Effector memory CD4-positive, alpha-beta T cell (primary cell): ENCODE results near the gene MOCS3.
A peak's percentile ranks its signal among the peaks of the same experiment; 100 is the strongest.

Source experiments
- DNase-seq, 3 donors: peaks; one replicate each; pipeline ENCODE4 v3.0.0-alpha.2; 2020
- H3K27ac ChIP-seq: 2 replicates; pipeline ENCODE4 v1.7.0; 2013; ENCODE audit warnings: mild to moderate bottlenecking, low read length, moderate library complexity; ENCODE audit not compliant: insufficient read depth, poor library complexity, severe bottlenecking
- H3K27me3 ChIP-seq: replicated peaks from 2 replicates; pipeline ENCODE4 v1.7.0; 2013; ENCODE audit warnings: mild to moderate bottlenecking, low read length; ENCODE audit not compliant: insufficient read depth, control insufficient read depth, poor library complexity, severe bottlenecking
- H3K36me3 ChIP-seq: 2 replicates; pipeline ENCODE4 v1.7.0; 2013; ENCODE audit warnings: mild to moderate bottlenecking, low read length, moderate library complexity; ENCODE audit not compliant: control insufficient read depth, insufficient read depth
- H3K4me1 ChIP-seq: 2 replicates; pipeline ENCODE4 v1.7.0; 2013; ENCODE audit warnings: low read length, mild to moderate bottlenecking; ENCODE audit not compliant: control insufficient read depth, insufficient read depth, poor library complexity, severe bottlenecking
- H3K4me3 ChIP-seq: 2 replicates; pipeline ENCODE4 v1.7.0; 2013; ENCODE audit warnings: low read length, low read depth, mild to moderate bottlenecking; ENCODE audit not compliant: insufficient read depth, poor library complexity, severe bottlenecking
- H3K9me3 ChIP-seq: 2 replicates; pipeline ENCODE4 v1.7.0; 2013; ENCODE audit warnings: mild to moderate bottlenecking, low read length, moderate library complexity; ENCODE audit not compliant: control insufficient read depth

The MOCS3 gene

DNA sequence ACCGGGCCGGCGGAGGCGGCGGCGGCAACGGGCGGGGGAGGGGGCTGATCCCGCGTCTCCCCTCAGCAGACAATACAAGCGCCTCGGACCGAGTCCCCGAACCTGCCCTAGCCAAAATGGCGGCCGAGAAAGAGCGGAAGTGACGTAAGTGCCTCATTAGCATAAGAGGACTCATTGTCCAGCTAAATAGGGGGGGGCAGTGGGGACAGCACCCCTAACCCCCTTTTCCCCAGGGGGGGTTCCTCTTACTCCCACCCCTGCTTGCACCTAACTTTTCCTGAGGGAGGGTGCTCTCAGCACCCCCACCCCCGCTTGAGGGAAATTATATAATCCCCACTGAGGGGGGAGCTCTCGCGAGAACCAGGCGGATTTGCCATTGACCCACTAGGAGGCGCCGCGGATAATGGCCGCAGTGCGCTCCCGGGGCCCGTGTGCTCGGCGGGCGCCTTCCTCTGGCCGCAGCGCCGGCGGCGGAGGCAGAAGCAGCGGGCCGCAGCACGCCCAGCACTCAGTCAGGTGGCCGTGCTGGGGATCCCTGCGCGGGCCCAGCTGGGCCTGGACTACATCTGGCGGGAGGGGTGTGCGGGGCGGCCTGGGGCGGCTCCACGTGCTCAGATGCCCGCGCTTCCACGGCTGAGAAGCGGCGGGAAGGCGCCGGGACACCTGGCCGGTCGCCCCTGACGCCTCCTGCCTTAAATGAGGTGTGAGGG, 27.2 kb upstream of the MOCS3 start, which contains the start of gene ADNP:
TSS of gene ADNP (minus strand) at position 132 of the 710 bp plus-strand sequence. CDS start 27,441 bp downstream, outside the sequence.
- Histone ChIP-seq H3K27ac (peak within 1 kb of the TSS; percentile 100), H3K36me3 (peaks cover 16% of the 10 kb centered on the region), H3K9me3 (no peaks in the 10 kb centered on the region), H3K4me1 (peaks cover 15% of the 10 kb centered on the region), H3K27me3 (no peaks in the 10 kb centered on the region), H3K4me3 (peak within 1 kb of the TSS; percentile 73)
- peak; percentile 82 to 86 (median 83) for DNase-seq

DNA sequence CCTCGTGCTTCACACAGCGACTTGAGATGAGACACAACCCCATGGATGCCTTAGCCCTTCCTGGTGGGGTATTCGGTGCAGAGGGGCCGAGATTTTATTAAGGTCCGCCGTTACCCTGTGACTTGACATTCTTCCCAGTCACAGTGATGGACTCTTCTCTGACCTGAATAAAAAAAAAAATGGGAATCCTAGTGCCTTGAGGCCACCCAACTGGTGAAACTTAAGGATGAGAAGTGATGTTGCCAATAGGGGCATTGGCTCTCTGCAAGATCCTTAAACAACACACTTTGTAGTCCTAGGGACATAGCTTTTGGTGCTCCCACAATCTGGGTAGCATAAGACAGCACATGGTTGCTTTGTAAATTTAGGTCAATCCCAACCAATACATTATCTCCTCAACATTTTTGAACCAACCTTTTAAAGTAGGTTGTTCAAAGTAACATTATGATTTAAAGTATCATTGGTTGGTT, 26.6 kb upstream of the MOCS3 start:
- Histone ChIP-seq H3K4me1 (peaks cover 15% of the 10 kb centered on the region), H3K9me3 (no peaks in the 10 kb centered on the region), H3K27me3 (no peaks in the 10 kb centered on the region), H3K36me3 (peaks cover 22% of the 10 kb centered on the region), H3K27ac (peak overlapping the region; percentile 100), H3K4me3 (peak overlapping the region; percentile 73)
- DNase-seq: no peak

DNA sequence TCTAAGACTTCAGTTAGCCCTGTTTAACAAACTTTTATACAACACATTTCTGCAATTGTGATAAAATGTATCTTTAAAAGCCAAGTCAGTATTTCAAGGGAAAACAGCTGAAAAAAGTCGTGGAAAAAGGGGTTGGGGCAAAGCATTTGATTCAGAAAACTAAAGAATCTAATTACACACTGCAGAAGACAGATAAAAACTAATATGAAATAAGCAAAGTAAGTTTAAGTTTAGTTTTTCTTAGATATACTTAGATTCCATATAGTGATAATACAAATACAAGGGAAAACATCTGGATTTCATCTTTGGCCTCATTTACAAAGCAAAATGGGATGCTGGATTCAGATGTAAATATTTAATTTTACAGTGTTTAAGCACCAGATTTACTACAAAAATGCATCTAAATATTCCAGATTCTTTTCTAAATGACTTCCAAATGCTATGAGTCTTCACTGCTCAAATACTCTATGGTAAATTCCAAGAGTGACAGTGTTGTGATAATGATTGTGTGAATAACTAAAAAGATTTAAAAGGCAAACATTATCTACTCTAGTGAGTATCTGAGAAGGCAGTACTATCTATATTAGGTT, 25.8 kb upstream of the MOCS3 start:
- Histone ChIP-seq H3K36me3 (peaks cover 24% of the 10 kb centered on the region), H3K9me3 (no peaks in the 10 kb centered on the region), H3K27ac (peak overlapping the region; percentile 100), H3K27me3 (no peaks in the 10 kb centered on the region), H3K4me3 (no peak overlapping the region), H3K4me1 (peaks cover 13% of the 10 kb centered on the region)
- no peak for DNase-seq

DNA sequence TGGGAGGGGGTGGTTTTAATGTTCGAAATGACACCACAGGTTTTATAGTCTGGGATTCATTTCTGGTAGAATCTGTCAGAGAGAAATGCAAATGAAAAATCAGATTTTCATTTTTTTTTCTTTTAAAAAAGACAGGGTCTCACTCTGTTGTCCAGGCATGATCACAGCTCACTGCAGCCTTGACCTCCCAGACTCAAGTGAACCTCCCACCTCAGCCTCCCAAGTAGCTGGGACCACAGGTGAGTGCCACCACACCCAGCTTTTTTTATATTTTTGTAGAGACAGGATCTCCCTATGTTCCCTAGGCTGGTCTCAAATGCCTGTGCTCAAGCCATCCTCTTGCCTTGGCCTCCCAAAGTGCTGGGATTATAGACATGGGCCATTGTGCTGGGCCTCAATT, 25.0 kb upstream of the MOCS3 start:
- no peaks in the 10 kb centered on the region for H3K27me3 ChIP-seq
- peaks cover 7% of the 10 kb centered on the region for H3K4me1 ChIP-seq
- no peak for DNase-seq
- no peaks in the 10 kb centered on the region for H3K9me3 ChIP-seq
- H3K4me3 ChIP-seq: no peak overlapping the region
- no peak overlapping the region for H3K27ac ChIP-seq
- peaks cover 23% of the 10 kb centered on the region for H3K36me3 ChIP-seq

DNA sequence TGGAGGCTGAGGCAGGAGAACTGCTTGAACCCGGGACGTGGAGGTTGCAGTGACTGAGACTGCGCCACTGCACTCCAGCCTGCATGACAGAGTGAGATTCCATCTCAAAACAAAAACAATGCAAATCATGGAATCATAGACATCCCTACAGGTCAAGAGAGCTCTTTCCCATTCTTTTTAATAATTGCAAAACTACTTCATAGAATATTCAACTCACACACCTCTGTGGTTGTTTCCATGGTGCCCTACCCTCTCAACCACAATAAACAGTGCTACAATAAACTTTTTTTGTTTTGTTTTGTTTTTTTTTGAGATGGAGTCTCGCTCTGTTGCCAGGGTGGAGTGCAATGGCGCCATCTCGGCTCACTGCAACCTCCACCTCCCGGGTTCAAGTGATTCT, 15.5 kb upstream of the MOCS3 start:
- Histone ChIP-seq H3K4me3 (no peak overlapping the region), H3K4me1 (no peaks in the 10 kb centered on the region), H3K36me3 (peaks cover 70% of the 10 kb centered on the region), H3K27ac (no peak overlapping the region), H3K27me3 (no peaks in the 10 kb centered on the region), H3K9me3 (no peaks in the 10 kb centered on the region)
- no peak for DNase-seq

DNA sequence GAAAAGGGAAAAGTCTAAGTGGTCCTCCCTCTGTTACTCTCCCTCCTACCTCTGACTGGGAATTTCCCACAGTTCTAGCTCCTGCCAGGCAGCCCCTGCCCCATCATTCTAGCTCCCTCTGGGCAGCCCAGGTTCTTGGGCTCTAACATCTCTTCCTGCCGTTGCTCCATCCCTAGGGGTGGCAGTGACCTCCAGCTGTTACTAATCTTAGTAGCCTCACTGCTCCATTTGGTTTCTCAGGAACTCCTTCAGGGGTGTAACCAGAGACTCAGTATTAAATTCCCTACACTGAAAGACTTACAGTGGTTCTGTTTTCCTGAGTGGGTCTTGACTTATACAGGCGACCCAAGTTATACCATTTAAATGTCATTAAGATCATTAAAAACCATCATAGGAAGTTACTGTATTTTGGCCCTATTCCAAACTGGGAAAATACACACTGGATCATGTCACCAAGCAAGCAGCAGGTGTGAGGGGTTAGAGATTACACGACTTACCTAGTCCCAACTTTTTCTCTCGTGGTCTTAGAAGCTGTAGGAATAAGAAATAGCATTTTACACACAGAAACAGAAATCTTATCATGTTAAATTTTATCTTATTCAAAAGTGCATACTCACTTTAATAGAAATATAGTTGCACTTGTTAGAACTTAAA, 10.4 kb upstream of the MOCS3 start:
- DNase-seq: no peak
- H3K4me1 ChIP-seq: no peaks in the 10 kb centered on the region
- no peak overlapping the region for H3K4me3 ChIP-seq
- peaks cover 69% of the 10 kb centered on the region for H3K36me3 ChIP-seq
- H3K27me3 ChIP-seq: no peaks in the 10 kb centered on the region
- no peak overlapping the region for H3K27ac ChIP-seq
- H3K9me3 ChIP-seq: no peaks in the 10 kb centered on the region

DNA sequence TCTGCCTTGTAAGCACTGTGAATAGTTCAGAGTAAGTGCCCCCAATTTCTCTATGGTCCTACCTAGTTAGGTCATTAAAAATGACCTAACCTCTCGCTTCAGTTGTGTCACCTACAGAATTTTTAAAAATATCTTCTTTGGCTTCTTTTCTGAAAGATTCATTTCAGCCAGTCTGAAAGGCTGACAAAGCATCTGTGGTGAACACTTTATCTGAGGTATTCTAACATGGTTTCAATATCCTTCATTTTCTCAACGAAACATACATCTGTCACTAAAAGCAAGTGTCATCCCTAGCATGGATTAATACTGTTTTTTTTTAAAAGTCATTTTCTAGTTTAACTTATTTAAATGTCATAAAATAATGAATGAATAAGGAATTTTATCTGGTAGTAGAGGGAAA, 5.4 kb upstream of the MOCS3 start:
- peaks cover 44% of the 10 kb centered on the region for H3K36me3 ChIP-seq
- H3K27me3 ChIP-seq: no peaks in the 10 kb centered on the region
- no peak overlapping the region for H3K4me3 ChIP-seq
- H3K27ac ChIP-seq: no peak overlapping the region
- no peaks in the 10 kb centered on the region for H3K9me3 ChIP-seq
- no peak for DNase-seq
- peaks cover 7% of the 10 kb centered on the region for H3K4me1 ChIP-seq

DNA sequence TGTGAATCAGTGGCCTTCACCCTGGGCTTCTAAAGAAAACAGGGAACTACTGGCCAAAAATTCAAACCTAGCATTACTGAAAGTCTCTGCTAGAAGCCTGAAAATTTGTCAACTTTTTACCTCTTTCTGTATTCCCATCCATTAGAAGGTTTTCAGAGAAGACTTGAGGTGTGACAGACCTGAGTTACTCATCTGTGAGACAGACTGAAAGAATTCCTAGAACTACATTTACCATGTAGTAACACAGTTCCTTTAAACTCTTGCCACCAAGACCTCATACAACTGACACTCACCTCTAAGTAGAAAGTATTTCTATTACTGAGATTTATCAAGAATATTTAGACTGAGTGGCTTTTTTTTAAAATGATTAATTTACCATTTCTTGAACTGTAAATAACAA, 4.8 kb upstream of the MOCS3 start:
- no peak for DNase-seq
- Histone ChIP-seq H3K9me3 (no peaks in the 10 kb centered on the region), H3K27me3 (no peaks in the 10 kb centered on the region), H3K36me3 (peaks cover 39% of the 10 kb centered on the region), H3K4me3 (no peak overlapping the region), H3K27ac (no peak overlapping the region), H3K4me1 (peaks cover 7% of the 10 kb centered on the region)

DNA sequence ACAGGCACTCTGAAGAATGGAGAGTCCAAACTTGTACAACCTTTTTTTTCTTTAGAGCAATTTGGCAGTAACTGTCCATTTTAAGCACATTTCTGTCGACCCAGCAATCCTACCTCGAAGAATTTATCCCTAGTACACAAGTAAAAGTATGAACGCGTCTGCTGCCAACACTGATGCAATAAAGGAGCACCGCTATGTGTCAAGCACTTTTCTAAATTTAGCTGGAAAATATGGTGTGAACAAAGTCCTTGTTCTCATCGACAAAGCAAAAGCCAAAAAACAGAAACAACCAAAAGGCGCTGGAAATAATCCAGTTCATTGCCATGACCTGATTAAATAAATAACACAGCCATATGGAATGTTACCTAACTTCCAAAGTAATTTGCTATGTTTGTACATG, 1.3 kb upstream of the MOCS3 start:
- Histone ChIP-seq H3K27ac (no peak overlapping the region), H3K27me3 (no peaks in the 10 kb centered on the region), H3K4me1 (peaks cover 18% of the 10 kb centered on the region), H3K4me3 (peak overlapping the region; percentile 83), H3K36me3 (peaks cover 19% of the 10 kb centered on the region), H3K9me3 (no peaks in the 10 kb centered on the region)
- DNase-seq: no peak
